DND-41 (cell line): ENCODE measurements around the gene WDR45B.

ENCODE experiments used
- EZH2 ChIP-seq: IDR thresholded peaks from 3 replicates; pipeline ENCODE4 v1.6.1; 2012; ENCODE audit warnings: borderline replicate concordance, low read depth, mild to moderate bottlenecking, moderate library complexity, low read length, inconsistent platforms; ENCODE audit not compliant: severe bottlenecking
- TF ChIP-seq, protein P1 (sequence below): IDR thresholded peaks from 2 replicates; pipeline ENCODE4 v1.5.1; 2012; ENCODE audit warnings: borderline replicate concordance, low read length, moderate library complexity, mild to moderate bottlenecking; ENCODE audit not compliant: poor library complexity, severe bottlenecking; ENCODE audit errors: extremely low read depth

DNA sequence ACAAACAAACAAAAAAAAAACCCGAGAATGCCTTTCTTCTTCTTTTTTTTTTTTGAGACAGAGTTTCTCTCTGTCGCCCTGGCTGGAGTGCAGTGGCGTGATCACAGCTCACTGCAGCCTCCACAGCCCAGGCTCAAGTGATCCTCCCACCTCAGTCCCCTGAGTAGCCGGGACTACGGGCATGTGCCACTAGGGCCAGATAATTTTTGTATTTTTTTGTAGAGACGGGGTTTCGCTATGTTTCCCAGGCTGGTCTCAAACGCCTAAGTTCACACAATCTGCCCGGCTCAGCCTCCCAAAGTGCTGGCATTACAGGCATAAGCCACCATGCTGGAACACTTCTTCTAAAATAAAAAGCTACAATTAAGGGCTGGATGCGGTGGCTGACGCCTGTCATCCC lies 17.0 kb upstream of the WDR45B start:
- TF ChIP-seq, protein P1, sequence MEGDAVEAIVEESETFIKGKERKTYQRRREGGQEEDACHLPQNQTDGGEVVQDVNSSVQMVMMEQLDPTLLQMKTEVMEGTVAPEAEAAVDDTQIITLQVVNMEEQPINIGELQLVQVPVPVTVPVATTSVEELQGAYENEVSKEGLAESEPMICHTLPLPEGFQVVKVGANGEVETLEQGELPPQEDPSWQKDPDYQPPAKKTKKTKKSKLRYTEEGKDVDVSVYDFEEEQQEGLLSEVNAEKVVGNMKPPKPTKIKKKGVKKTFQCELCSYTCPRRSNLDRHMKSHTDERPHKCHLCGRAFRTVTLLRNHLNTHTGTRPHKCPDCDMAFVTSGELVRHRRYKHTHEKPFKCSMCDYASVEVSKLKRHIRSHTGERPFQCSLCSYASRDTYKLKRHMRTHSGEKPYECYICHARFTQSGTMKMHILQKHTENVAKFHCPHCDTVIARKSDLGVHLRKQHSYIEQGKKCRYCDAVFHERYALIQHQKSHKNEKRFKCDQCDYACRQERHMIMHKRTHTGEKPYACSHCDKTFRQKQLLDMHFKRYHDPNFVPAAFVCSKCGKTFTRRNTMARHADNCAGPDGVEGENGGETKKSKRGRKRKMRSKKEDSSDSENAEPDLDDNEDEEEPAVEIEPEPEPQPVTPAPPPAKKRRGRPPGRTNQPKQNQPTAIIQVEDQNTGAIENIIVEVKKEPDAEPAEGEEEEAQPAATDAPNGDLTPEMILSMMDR, result no peak
- TF ChIP-seq EZH2, result no peak
